ENCODE results near the gene ATMIN.

The ATMIN gene

GRCh38 chr16:81005610-81006161, 30.0 kb upstream of the ATMIN start:
- DNase-seq (ENCODE audit: low read depth), result no peak

- DNase-seq (ENCODE audit: low read depth), result peak; percentile 51
Measured at GRCh38 chr16:81006211-81006812, 29.3 kb upstream of the ATMIN start.

- peak; percentile 100 for DNase-seq (ENCODE audit: low read depth)
Measured at GRCh38 chr16:81006813-81007695, 28.6 kb upstream of the ATMIN start, which contains the start of the genes CENPN and CMC2. Gene CENPN, plus strand, starts transcription at chr16:81007214. Its CDS starts 4,726 bp downstream, at chr16:81011940. Gene CMC2, minus strand, starts transcription at chr16:81006885. Its CDS starts 9,491 bp downstream, at chr16:80997394.

GRCh38 chr16:81008505-81008789, 27.2 kb upstream of the ATMIN start:
- DNase-seq (ENCODE audit: low read depth), result no peak

- DNase-seq (ENCODE audit: low read depth), result no peak
Measured at GRCh38 chr16:81012974-81013373, 22.7 kb upstream of the ATMIN start.

GRCh38 chr16:81014672-81015071, 21.0 kb upstream of the ATMIN start:
- no peak for DNase-seq (ENCODE audit: low read depth)

GRCh38 chr16:81018496-81018895, 17.1 kb upstream of the ATMIN start:
- no peak for DNase-seq (ENCODE audit: low read depth)

- no peak for DNase-seq (ENCODE audit: low read depth)
Measured at GRCh38 chr16:81026429-81026828, 9.2 kb upstream of the ATMIN start.

- DNase-seq (ENCODE audit: low read depth), result no peak
Measured at GRCh38 chr16:81029930-81030604, 5.6 kb upstream of the ATMIN start.

- DNase-seq (ENCODE audit: low read depth), result peak; percentile 32
Measured at GRCh38 chr16:81035975-81036750, 521 bp downstream of the ATMIN start.

- DNase-seq (ENCODE audit: low read depth), result peak; percentile 3
Measured at GRCh38 chr16:81036751-81037350, 1.2 kb downstream of the ATMIN start.

- no peak for DNase-seq (ENCODE audit: low read depth)
Measured at GRCh38 chr16:81040131-81040530, 4.5 kb downstream of the ATMIN start.

GRCh38 chr16:81040842-81041241, 5.2 kb downstream of the ATMIN start:
- no peak for DNase-seq (ENCODE audit: low read depth)

GRCh38 chr16:81041696-81042095, 6.1 kb downstream of the ATMIN start:
- no peak for DNase-seq (ENCODE audit: low read depth)

GRCh38 chr16:81042821-81043220, 7.2 kb downstream of the ATMIN start:
- no peak for DNase-seq (ENCODE audit: low read depth)

GRCh38 chr16:81053761-81054160, 18.1 kb downstream of the ATMIN start:
- DNase-seq (ENCODE audit: low read depth), result no peak

GRCh38 chr16:81060576-81061306, 25.1 kb downstream of the ATMIN start:
- DNase-seq (ENCODE audit: low read depth), result no peak

- DNase-seq (ENCODE audit: low read depth), result no peak
Measured at GRCh38 chr16:81061307-81061640, 25.6 kb downstream of the ATMIN start.

- DNase-seq (ENCODE audit: low read depth), result no peak
Measured at GRCh38 chr16:81061871-81062608, 26.4 kb downstream of the ATMIN start.

GRCh38 chr16:81066681-81067080, 31.0 kb downstream of the ATMIN start:
- DNase-seq (ENCODE audit: low read depth), result peak; percentile 48
